ENCODE measurements around the gene PUS7. TPM values are rescaled to one million over a fixed set of nuclear protein-coding genes. Genes with fewer than 3 reads are reported as not detected.
A peak's percentile ranks its signal among the peaks of the same experiment; 100 is the strongest.

Gene PUS7
- polyA plus RNA-seq, 1 donor (not counting 4 experiments of a cell fraction or from before 2014, with no cell fraction given), result 25.2 TPM

DNA sequence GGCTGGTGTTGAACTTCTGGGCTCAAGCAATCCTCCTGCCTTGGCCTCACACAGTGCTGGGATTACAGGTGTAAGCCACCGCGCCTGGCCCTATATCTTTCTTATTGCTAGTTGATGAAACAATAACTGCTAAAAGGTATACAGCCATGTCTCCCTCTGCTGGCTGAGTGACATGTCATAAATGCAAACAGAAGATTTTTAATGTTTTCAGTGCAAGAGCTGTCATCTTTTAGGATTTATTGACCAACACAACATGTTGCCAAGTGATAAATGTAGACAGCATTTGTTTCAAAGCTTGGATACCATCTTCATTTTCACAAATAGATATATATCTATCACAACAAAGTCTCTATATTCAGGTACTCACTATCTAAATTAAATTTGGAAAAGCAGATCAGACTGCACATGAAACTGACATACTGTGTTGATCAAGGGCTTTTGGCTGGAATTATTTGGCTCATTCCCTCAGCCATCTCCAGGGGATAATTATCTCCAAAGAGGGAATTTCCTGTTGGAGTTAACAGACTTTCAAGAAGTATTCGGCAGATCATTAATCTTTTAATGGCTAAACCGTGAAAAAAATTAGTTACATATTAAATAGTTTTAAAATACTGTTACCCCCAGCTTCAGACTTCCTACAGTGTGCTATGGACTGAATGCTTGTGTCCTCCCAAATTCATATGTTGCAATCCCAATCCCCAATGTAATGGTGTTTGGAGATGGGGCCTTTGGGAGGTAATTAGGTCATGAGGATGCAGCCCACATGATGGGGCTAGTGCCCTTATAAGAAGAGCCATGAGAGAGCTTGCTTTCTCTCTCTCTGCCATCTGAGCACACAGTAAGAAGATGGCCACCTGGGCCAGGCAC is 92.1 kb downstream of the PUS7 start:
- H3K4me2 ChIP-seq (ENCODE audit: control insufficient read depth, extremely low read depth, insufficient read depth, low read depth, low read length), result no peak overlapping the region
- FAIRE-seq, result peak; percentile 62

DNA sequence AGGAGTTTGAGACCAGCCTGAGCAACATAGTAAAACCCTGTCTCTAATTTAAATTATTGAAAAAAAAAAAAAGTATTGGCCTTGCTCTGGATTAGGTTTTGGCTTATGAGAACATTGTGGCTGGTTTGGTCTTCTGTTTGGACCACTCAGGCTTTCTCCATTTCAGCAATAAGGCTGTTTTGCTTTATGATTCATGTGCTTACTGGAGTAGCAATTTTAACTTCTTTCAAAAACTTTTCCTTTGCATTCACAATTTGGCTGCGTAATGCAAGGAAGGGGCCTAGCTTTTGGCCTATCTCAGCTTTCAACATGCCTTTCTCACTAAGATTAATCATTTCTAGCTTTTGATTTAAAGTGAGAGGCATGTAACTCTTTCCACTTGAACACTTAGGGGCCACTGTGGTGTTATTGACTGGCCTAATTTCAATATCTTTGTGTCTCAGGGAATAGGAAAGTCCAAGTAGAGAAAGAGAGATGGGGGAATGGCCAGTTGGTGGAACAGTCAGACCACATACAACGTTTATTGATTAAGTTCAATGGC is 95.4 kb downstream of the PUS7 start:
- H3K79me2 ChIP-seq (ENCODE audit: control insufficient read depth, insufficient read depth, low read length), result no peaks in the 10 kb centered on the region
- H3K9ac ChIP-seq (ENCODE audit: control insufficient read depth, extremely low read depth, insufficient read depth, low read length), result no peak overlapping the region
- no peak for FAIRE-seq
- no peak overlapping the region for H3K27ac ChIP-seq (ENCODE audit: control insufficient read depth, insufficient read depth, low read length)
- dilution Hi-C loops (cut with MboI; ENCODE audit: extremely low pct_ligation_motif_present, low sequenced_read_pairs), result no loop called here
- no peaks in the 10 kb centered on the region for H3K4me1 ChIP-seq (ENCODE audit: control insufficient read depth, extremely low read depth, insufficient read depth, low read length)
- H3K4me3 ChIP-seq (ENCODE audit: control insufficient read depth in 2 of 3, extremely low read depth in 1 of 3, insufficient read depth in 2 of 3, low read depth in 1 of 3, low read length in 3 of 3), result no peak overlapping the region
- H4K20me1 ChIP-seq (ENCODE audit: control insufficient read depth, extremely low read depth, insufficient read depth, low read length), result no peaks in the 10 kb centered on the region
- no peak overlapping the region for H3K4me2 ChIP-seq (ENCODE audit: control insufficient read depth, extremely low read depth, insufficient read depth, low read depth, low read length)
- DNase-seq (ENCODE audit: low read depth, low spot score), result no peak
- H3K9me1 ChIP-seq (ENCODE audit: control insufficient read depth, extremely low read depth, insufficient read depth, low read length), result no peaks in the 10 kb centered on the region
- no peaks in the 10 kb centered on the region for H3K9me3 ChIP-seq (ENCODE audit: control insufficient read depth, low read depth, low read length)
- H3K27me3 ChIP-seq (ENCODE audit: control insufficient read depth, extremely low read depth, insufficient read depth, low read length), result no peaks in the 10 kb centered on the region
- no peak for TF ChIP-seq EZH2 (IDR thresholded peaks at IDR 0.05; ENCODE audit: low read length)
- TF ChIP-seq, protein P1, sequence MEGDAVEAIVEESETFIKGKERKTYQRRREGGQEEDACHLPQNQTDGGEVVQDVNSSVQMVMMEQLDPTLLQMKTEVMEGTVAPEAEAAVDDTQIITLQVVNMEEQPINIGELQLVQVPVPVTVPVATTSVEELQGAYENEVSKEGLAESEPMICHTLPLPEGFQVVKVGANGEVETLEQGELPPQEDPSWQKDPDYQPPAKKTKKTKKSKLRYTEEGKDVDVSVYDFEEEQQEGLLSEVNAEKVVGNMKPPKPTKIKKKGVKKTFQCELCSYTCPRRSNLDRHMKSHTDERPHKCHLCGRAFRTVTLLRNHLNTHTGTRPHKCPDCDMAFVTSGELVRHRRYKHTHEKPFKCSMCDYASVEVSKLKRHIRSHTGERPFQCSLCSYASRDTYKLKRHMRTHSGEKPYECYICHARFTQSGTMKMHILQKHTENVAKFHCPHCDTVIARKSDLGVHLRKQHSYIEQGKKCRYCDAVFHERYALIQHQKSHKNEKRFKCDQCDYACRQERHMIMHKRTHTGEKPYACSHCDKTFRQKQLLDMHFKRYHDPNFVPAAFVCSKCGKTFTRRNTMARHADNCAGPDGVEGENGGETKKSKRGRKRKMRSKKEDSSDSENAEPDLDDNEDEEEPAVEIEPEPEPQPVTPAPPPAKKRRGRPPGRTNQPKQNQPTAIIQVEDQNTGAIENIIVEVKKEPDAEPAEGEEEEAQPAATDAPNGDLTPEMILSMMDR (optimal IDR thresholded peaks at IDR 0.05 in 1 of 3, IDR thresholded peaks at IDR 0.05 in 1 of 3, conservative IDR thresholded peaks at IDR 0.05 in 1 of 3; ENCODE audit: extremely low read depth in 1 of 3, insufficient read depth in 2 of 3, low read length in 3 of 3), result no peak
- no peaks in the 10 kb centered on the region for H3K36me3 ChIP-seq (ENCODE audit: control insufficient read depth in 2 of 2, extremely low read depth in 1 of 2, insufficient read depth in 2 of 2, low read length in 2 of 2)
- H2AFZ ChIP-seq (ENCODE audit: control insufficient read depth, low read length), result no peak overlapping the region

More for the DNA sequence above, 92.1 kb downstream of the PUS7 start:
- H3K79me2 ChIP-seq (ENCODE audit: control insufficient read depth, insufficient read depth, low read length), result no peaks in the 10 kb centered on the region
- TF ChIP-seq EZH2 (IDR thresholded peaks at IDR 0.05; ENCODE audit: low read length), result no peak
- TF ChIP-seq, protein P1 (optimal IDR thresholded peaks at IDR 0.05 in 1 of 3, IDR thresholded peaks at IDR 0.05 in 1 of 3, conservative IDR thresholded peaks at IDR 0.05 in 1 of 3; ENCODE audit: extremely low read depth in 1 of 3, insufficient read depth in 2 of 3, low read length in 3 of 3), result peak; percentile 29 to 58 (median 54)
- H3K4me1 ChIP-seq (ENCODE audit: control insufficient read depth, extremely low read depth, insufficient read depth, low read length), result no peaks in the 10 kb centered on the region
- no peaks in the 10 kb centered on the region for H3K9me1 ChIP-seq (ENCODE audit: control insufficient read depth, extremely low read depth, insufficient read depth, low read length)
- H3K9me3 ChIP-seq (ENCODE audit: control insufficient read depth, low read depth, low read length), result no peaks in the 10 kb centered on the region
- no peak overlapping the region for H2AFZ ChIP-seq (ENCODE audit: control insufficient read depth, low read length)
- no peak overlapping the region for H3K9ac ChIP-seq (ENCODE audit: control insufficient read depth, extremely low read depth, insufficient read depth, low read length)
- DNase-seq (ENCODE audit: low read depth, low spot score), result no peak
- dilution Hi-C loops (cut with MboI; ENCODE audit: extremely low pct_ligation_motif_present, low sequenced_read_pairs), result no loop called here
- H4K20me1 ChIP-seq (ENCODE audit: control insufficient read depth, extremely low read depth, insufficient read depth, low read length), result no peaks in the 10 kb centered on the region
- H3K27ac ChIP-seq (ENCODE audit: control insufficient read depth, insufficient read depth, low read length), result no peak overlapping the region
- no peaks in the 10 kb centered on the region for H3K36me3 ChIP-seq (ENCODE audit: control insufficient read depth in 2 of 2, extremely low read depth in 1 of 2, insufficient read depth in 2 of 2, low read length in 2 of 2)
- H3K4me3 ChIP-seq (ENCODE audit: control insufficient read depth in 2 of 3, extremely low read depth in 1 of 3, insufficient read depth in 2 of 3, low read depth in 1 of 3, low read length in 3 of 3), result no peak overlapping the region
- no peaks in the 10 kb centered on the region for H3K27me3 ChIP-seq (ENCODE audit: control insufficient read depth, extremely low read depth, insufficient read depth, low read length)

Data from keratinocyte (primary cell).